ENCODE data around the gene EMC6.
"Not testable (repeated sequence)": the region's sequence is repeated elsewhere in the genome, so short reads cannot be mapped to it uniquely, and the experiment has no call there.

EMC6 gene

GRCh38 chr17:3681565-3681964 lies 13.0 kb downstream of the EMC6 start:
- DNase-seq (ENCODE audit: low spot score): no peak

- no peak for DNase-seq (ENCODE audit: low spot score)
Measured at GRCh38 chr17:3682033-3682432, 13.4 kb downstream of the EMC6 start.

- peak; percentile 70 for DNase-seq (ENCODE audit: low spot score)
Measured at GRCh38 chr17:3683054-3683511, 14.5 kb downstream of the EMC6 start.

GRCh38 chr17:3685174-3685573 lies 16.6 kb downstream of the EMC6 start:
- peak; percentile 34 for DNase-seq (ENCODE audit: low spot score)

GRCh38 chr17:3688027-3688553 lies 19.5 kb downstream of the EMC6 start:
- DNase-seq (ENCODE audit: low spot score): peak; percentile 61

- DNase-seq (ENCODE audit: low spot score): no peak
Measured at GRCh38 chr17:3688852-3689261, 20.2 kb downstream of the EMC6 start.

- no peak for DNase-seq (ENCODE audit: low spot score)
Measured at GRCh38 chr17:3689262-3690093, 20.9 kb downstream of the EMC6 start.

- no peak for DNase-seq (ENCODE audit: low spot score)
Measured at GRCh38 chr17:3690094-3690715, 21.6 kb downstream of the EMC6 start.

- no peak for DNase-seq (ENCODE audit: low spot score)
Measured at GRCh38 chr17:3691617-3692067, 23.0 kb downstream of the EMC6 start.

GRCh38 chr17:3692346-3692745 lies 23.7 kb downstream of the EMC6 start:
- no peak for DNase-seq (ENCODE audit: low spot score)

GRCh38 chr17:3693141-3693540 lies 24.5 kb downstream of the EMC6 start:
- no peak for DNase-seq (ENCODE audit: low spot score)

GRCh38 chr17:3693829-3694231 lies 25.2 kb downstream of the EMC6 start:
- DNase-seq (ENCODE audit: low spot score): peak; percentile 59

GRCh38 chr17:3695129-3695722 lies 26.6 kb downstream of the EMC6 start:
- DNase-seq (ENCODE audit: low spot score): no peak

GRCh38 chr17:3695723-3696411 lies 27.3 kb downstream of the EMC6 start, which contains the start of gene P2RX5:
TSS of gene P2RX5 (minus strand) at chr17:3696155. CDS start at chr17:3696005, 150 bp downstream.
- DNase-seq (ENCODE audit: low spot score): peak; percentile 60

- DNase-seq (ENCODE audit: low spot score): no peak
Measured at GRCh38 chr17:3697103-3697476, 28.5 kb downstream of the EMC6 start.

GRCh38 chr17:3698139-3698538 lies 29.5 kb downstream of the EMC6 start:
- no peak for DNase-seq (ENCODE audit: low spot score)

GRCh38 chr17:3699951-3700350 lies 31.3 kb downstream of the EMC6 start:
- no peak for DNase-seq (ENCODE audit: low spot score)

- DNase-seq (ENCODE audit: low spot score): peak; percentile 43
Measured at GRCh38 chr17:3702041-3702539, 33.5 kb downstream of the EMC6 start.

- no peak for DNase-seq (ENCODE audit: low spot score)
Measured at GRCh38 chr17:3704931-3705717, 36.5 kb downstream of the EMC6 start.

GRCh38 chr17:3705718-3705984 lies 37.0 kb downstream of the EMC6 start:
- DNase-seq (ENCODE audit: low spot score): not testable (repeated sequence)

GRCh38 chr17:3708366-3708765 lies 39.8 kb downstream of the EMC6 start:
- DNase-seq (ENCODE audit: low spot score): no peak
